Left ventricle myocardium inferior (tissue), 1 donor: ENCODE data around the gene IL34. TPM values are rescaled to one million over a fixed set of nuclear protein-coding genes. Genes with fewer than 3 reads are reported as not detected.
A peak's percentile ranks its signal among the peaks of the same experiment; 100 is the strongest.

Experiments used
- DNase-seq: peaks from one replicate; pipeline ENCODE4 v3.0.0-alpha.2; 2020
- H3K27ac ChIP-seq: fragments of 200-600 bp; replicated peaks from 2 replicates; pipeline ENCODE4 v1.8.0; 2021
- H3K27me3 ChIP-seq: fragments of 200-600 bp; 2 replicates; pipeline ENCODE4 v1.8.0; 2021; ENCODE audit warnings: low read depth
- H3K36me3 ChIP-seq: fragments of 200-600 bp; 2 replicates; pipeline ENCODE4 v1.8.0; 2021
- H3K4me1 ChIP-seq: fragments of 200-600 bp; 2 replicates; pipeline ENCODE4 v1.8.0; 2021
- H3K4me3 ChIP-seq: fragments of 200-600 bp; 2 replicates; pipeline ENCODE4 v1.8.0; 2021; ENCODE audit warnings: mild to moderate bottlenecking, moderate library complexity
- H3K9me3 ChIP-seq: fragments of 200-600 bp; replicated peaks from 2 replicates; pipeline ENCODE4 v1.8.0; 2021
- intact Hi-C: fragments of 100-400 bp; cut with micrococcal nuclease; formaldehyde crosslinking; loops from one replicate; pipeline ENCODE4 v1.11.0; 2022
- total RNA-seq: library from RNA; stranded (reverse); fragmentation: NEBNext Ultra II Directional; extraction: Animal tissue kit (Norgen Biotek cat#: 25700); gene quantifications from one replicate; pipeline ENCODE4 v1.2.1, GENCODE V29; 2021
- TF ChIP-seq, protein P1 (sequence below): fragments of 200-600 bp; IDR thresholded peaks from 2 replicates; pipeline ENCODE4 v1.8.0; 2021; ENCODE audit warnings: antibody characterized with exemption, mild to moderate bottlenecking, borderline replicate concordance
- donor health status: DM: no; HTN: yes; CAD: no; lungs with severe emphysema.

Gene IL34
- total RNA-seq, 1 donor from 2014 or later: 2.1 TPM

DNA sequence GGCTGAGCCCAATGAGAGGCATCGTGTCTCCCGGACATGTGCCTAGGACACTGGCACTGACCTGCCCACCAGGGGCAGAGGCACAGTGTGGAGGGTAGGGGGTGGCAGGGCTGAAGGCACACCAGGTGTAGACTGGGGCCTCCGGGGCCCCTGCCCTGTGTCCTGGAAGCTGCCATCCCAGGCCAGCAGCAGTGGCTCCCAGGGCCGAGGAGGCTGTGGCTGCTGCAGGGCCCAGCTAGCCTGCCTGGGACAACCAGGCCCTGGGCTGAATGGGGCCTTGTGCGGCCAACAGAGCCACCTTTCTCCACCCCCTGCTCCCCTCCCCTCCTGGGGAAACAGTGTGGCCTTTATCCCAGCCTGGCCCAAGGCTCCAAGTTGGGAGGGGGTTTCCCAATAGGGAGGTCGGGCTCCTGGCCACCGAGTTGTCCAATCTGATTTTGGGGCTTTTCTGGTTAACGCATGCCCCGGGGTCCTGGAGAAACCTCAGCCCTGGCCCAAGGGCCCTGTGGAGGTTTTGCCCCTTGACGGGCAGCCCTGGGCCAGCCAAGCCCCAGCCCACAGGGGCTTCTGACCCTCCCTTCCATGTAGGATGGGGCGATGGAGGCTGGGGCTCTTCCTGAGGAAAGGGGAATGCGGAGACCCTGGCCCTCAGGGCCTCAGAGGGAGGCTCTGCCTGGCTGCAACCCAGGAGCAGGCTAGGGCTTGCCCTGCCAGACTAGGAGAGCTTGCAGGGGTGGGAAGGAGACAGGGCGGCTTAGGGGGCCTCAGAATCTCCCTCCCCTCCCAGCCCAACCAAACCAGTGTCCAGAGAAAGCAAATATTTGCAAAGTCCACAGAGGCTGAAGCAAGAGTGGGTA is 35.3 kb downstream of the IL34 start:
- Histone ChIP-seq H3K27me3 (no peaks in the 10 kb centered on the region), H3K4me3 (peak overlapping the region; percentile 87), H3K4me1 (peaks cover 86% of the 10 kb centered on the region), H3K27ac (peak overlapping the region; percentile 93), H3K36me3 (peaks cover 33% of the 10 kb centered on the region), H3K9me3 (no peaks in the 10 kb centered on the region)
- DNase-seq: peak; percentile 18
- TF ChIP-seq, protein P1, sequence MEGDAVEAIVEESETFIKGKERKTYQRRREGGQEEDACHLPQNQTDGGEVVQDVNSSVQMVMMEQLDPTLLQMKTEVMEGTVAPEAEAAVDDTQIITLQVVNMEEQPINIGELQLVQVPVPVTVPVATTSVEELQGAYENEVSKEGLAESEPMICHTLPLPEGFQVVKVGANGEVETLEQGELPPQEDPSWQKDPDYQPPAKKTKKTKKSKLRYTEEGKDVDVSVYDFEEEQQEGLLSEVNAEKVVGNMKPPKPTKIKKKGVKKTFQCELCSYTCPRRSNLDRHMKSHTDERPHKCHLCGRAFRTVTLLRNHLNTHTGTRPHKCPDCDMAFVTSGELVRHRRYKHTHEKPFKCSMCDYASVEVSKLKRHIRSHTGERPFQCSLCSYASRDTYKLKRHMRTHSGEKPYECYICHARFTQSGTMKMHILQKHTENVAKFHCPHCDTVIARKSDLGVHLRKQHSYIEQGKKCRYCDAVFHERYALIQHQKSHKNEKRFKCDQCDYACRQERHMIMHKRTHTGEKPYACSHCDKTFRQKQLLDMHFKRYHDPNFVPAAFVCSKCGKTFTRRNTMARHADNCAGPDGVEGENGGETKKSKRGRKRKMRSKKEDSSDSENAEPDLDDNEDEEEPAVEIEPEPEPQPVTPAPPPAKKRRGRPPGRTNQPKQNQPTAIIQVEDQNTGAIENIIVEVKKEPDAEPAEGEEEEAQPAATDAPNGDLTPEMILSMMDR: no peak
- intact Hi-C loops: loop anchor here (10.0 kb wide), 1 partner anchor 63 kb away; no protein-coding TSS in a partner anchor

DNA sequence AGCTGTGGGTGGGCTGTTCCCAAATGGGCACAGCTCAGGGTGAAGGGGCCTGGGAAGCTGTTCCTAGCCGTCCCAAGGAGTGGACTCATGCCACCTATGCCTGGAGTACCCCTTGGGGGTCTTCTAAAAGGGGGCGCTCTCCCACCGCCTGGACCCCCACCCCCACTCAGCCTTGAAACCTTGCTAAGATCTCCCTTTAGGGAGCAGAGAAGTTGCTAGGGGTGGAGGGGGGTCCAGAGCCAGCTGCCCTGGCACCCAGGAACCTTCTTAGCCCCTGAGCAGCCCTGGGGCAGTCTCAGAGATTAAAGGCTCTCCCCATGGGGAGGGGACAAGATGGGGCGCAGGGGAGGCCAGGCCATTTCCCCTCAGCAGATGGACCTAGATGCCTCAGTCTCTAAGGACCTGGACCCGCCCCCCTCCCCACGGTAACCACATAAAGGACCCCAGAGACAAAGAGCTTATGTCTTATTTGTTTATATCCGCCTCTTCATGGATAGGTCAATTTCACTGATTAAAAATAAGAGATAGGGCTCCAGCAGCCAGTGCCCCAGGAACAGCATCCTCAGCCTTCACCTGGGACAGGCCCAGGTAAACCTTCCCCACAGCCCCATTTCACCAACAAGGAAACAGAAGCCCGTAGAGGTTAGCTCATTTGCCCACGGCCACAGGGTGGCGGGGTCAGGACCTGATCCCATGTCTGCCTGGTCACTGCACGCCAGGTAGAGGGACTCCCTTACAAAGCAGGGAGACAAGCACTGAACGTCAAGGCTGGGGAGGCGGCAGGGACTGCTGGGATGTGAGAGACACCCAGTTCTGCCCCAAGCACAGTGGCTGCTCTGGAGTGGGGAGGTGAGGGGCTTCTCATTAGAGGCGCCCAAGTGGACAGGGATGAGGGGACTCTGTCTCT is 36.1 kb downstream of the IL34 start:
- peak; percentile 14 for DNase-seq
- Histone ChIP-seq H3K27ac (peak overlapping the region; percentile 93), H3K9me3 (no peaks in the 10 kb centered on the region), H3K36me3 (peaks cover 24% of the 10 kb centered on the region), H3K27me3 (no peaks in the 10 kb centered on the region), H3K4me3 (peak overlapping the region; percentile 87), H3K4me1 (peaks cover 86% of the 10 kb centered on the region)
- TF ChIP-seq, protein P1: no peak
- intact Hi-C loops: loop anchor here (10.0 kb wide), 1 partner anchor 62 kb away; no protein-coding TSS in a partner anchor

- intact Hi-C loops: loop anchor here (10.0 kb wide), 1 partner anchor 61 kb away; no protein-coding TSS in a partner anchor
- Histone ChIP-seq H3K4me3 (peak overlapping the region; percentile 87), H3K9me3 (no peaks in the 10 kb centered on the region), H3K4me1 (peaks cover 89% of the 10 kb centered on the region), H3K36me3 (peaks cover 16% of the 10 kb centered on the region), H3K27me3 (no peaks in the 10 kb centered on the region), H3K27ac (peak overlapping the region; percentile 93)
- no peak for DNase-seq
- TF ChIP-seq, protein P1: no peak
These were observed 37.0 kb downstream of the IL34 start for GRCh38 chr16:70683146-70683944.

- Histone ChIP-seq H3K27me3 (no peaks in the 10 kb centered on the region), H3K9me3 (no peaks in the 10 kb centered on the region), H3K4me3 (peak overlapping the region; percentile 87), H3K4me1 (peaks cover 94% of the 10 kb centered on the region), H3K36me3 (peaks cover 5% of the 10 kb centered on the region), H3K27ac (peak overlapping the region; percentile 93)
- intact Hi-C loops: loop anchor here (10.0 kb wide), 1 partner anchor 60 kb away; no protein-coding TSS in a partner anchor
- DNase-seq: no peak
- TF ChIP-seq, protein P1: no peak
These were observed 38.0 kb downstream of the IL34 start for GRCh38 chr16:70684146-70685060.
